Left colon (tissue), 2 donors: Measurements from ENCODE around the gene CLCN2. TPM values are rescaled to one million over a fixed set of nuclear protein-coding genes. Genes with fewer than 3 reads are reported as not detected.

Experiments
- ATAC-seq: fragments of 200-7000 bp; cut with Tn5 transposase; one replicate; pipeline ENCODE4 v1.9.1; 2020; ENCODE audit warnings: mild to moderate bottlenecking, moderate library complexity
- DNase-seq, 2 donors: peaks; one replicate each; pipeline ENCODE4 v3.0.0-alpha.2; 2020
- intact Hi-C, 2 donors: fragments of 100-400 bp; cut with DNase I in 1 of 2; cut with micrococcal nuclease in 1 of 2; formaldehyde crosslinking; loops; one replicate each; pipeline versions ENCODE4 v1.11.2 to v1.14.0; 2022; cut with DNase I, micrococcal nuclease
- total RNA-seq, 2 donors: library from RNA; stranded (reverse); fragmentation: NEBNext Ultra II Directional; extraction: Animal tissue kit (Norgen Biotek cat#: 25700); gene quantifications; one replicate each; pipeline ENCODE4 v1.2.1, GENCODE V29; 2021
- donor health status: DM: no; HTN: no; CAD: no.
- donor health status: DM: yes; HTN: yes; CAD: no.

CLCN2 gene
- total RNA-seq, 2 donors from 2014 or later: 73.2 to 89.9 TPM

GRCh38 chr3:184335661-184336546, 25.5 kb downstream of the CLCN2 start:
- intact Hi-C loops: no loop called here
- peak; percentile 87 for ATAC-seq

DNA sequence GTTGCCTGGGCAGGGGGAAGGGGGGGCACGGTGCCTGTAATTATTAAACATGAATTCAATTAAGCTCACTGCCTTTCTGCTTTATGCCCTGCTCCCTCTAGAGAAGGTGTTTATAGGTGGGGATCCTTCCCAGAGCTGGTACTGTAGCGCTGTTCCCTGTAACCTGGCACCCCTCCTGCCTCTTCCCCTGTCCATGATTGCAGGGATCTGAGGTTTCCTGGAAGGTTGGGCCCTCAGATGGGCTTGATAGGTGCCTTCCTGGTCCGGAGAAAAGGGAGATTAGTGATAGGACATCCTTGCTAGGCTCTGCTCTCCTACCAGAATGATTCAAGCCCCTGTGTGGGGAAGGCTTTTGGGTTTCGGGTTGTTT, 26.1 kb downstream of the CLCN2 start:
- intact Hi-C loops: no loop called here
- ATAC-seq: peak; percentile 8
- no peak for DNase-seq

More at GRCh38 chr3:184335661-184336546, 25.5 kb downstream of the CLCN2 start:
- DNase-seq: peak; percentile 78 to 94

DNA sequence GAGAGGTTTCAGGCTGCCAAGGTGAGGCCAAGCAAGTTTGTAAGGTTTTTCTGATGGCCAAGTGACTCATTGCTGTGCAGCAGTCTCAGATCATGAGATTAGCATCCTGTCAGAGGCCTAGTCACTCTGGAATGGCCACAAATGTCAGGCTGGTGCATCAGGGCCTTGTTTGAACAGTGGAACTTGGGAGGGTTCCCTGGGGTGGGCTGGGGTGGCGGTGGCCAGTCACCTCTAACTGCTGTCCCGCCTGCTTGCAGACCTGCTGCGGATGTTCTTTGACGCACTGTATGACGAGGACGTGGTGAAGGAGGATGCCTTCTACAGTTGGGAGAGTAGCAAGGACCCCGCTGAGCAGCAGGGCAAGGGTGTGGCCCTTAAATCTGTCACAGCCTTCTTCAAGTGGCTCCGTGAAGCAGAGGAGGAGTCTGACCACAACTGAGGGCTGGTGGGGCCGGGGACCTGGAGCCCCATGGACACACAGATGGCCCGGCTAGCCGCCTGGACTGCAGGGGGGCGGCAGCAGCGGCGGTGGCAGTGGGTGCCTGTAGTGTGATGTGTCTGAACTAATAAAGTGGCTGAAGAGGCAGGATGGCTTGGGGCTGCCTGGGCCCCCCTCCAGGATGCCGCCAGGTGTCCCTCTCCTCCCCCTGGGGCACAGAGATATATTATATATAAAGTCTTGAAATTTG, 26.8 kb downstream of the CLCN2 start:
- ATAC-seq: no peak

DNA sequence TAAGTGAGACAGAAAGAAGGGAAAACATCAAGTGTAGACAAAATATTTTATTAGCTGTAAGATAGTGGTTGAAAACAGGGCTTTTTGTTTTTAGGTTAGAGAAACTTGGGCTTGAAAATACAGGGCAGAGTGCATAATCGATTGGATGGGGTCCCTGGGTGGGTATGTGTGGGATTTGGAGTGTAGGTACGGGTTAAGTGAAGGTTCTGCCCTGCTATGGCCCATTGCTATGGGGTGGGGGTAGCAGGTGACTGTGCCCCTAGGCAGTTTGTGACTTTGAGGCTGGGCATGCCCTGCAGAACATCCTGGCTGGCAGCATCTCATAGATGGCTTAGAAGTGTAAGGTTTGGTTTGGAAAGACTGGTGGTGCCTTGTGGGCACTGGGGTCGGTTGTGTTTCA, 27.7 kb downstream of the CLCN2 start:
- intact Hi-C loops: no loop called here
- no peak for ATAC-seq
- DNase-seq: no peak

More for the DNA sequence above, 26.8 kb downstream of the CLCN2 start:
- no peak for DNase-seq
- intact Hi-C loops: no loop called here

GRCh38 chr3:184333190-184333589, 28.2 kb downstream of the CLCN2 start:
- intact Hi-C loops: no loop called here
- no peak for DNase-seq
- ATAC-seq: no peak

DNA sequence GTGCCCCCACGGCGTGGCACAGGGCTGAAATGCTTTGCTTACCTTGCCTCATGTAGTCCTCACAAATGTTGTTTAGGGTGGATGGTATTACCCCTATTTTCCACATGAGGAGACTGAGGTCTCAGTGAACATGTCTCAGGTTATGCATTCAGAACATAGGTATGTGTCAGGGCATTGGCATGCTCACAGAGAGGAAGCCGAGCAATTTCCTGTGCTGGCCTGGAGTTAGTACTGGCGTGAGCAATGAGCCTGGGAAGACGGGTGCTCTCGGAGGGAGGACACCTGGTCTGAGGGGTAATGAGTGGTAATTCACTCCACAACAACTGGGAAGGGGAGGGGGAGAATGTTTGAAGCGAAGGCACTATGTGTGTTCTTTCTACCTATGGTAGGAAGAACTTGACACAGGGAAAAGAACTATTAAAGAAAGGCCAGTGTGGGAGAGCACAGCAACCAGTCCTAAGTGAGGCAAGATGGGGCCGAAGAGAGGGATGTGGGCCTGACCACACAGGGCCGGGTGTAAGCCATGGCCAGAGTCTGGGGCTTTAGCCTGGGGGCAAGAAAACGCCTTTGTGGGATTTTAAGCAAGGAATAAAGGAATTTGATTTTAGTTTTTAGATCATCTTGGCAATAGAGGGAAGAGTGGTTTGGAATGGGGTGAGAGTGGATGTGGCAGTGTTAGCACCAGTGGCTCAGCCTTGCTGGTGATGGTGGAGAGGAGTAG, 28.9 kb downstream of the CLCN2 start:
- no peak for ATAC-seq
- intact Hi-C loops: no loop called here
- no peak for DNase-seq

- DNase-seq (no peak), ATAC-seq (no peak)
- intact Hi-C loops: no loop called here
Measured at GRCh38 chr3:184328516-184328915, 32.9 kb downstream of the CLCN2 start.

GRCh38 chr3:184327171-184327570, 34.2 kb downstream of the CLCN2 start:
- DNase-seq (no peak), ATAC-seq (no peak)
- intact Hi-C loops: no loop called here

DNA sequence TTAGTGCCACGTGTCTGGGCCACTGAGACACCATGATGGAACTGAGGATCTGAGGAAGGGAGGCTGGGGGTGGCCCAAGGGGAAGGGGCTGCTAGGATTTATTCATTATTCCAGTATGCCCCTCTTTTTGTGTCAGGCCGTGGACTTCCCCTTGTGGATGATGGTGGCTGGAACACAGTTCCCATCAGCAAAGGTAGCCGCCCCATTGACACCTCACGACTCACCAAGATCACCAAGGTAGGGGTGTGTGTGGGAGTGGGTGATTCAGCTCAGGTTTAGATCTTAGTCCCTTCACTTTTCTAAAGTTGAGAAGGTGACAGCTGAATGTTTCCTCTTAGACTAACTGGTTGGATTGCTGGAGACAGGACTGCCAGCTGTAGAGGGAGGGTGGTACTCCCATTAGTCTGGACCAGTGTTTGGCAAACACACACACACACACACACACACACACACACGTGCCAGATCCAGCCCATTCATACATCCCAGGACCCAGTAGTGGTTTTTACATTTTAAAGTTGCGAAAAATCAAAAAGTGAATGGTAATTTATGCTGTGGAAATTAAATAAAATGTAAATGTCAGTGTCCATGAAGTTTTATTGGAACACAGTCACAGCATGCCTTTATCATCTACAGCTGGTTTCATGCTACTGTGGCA, 35.6 kb downstream of the CLCN2 start:
- intact Hi-C loops: no loop called here
- DNase-seq: no peak

DNA sequence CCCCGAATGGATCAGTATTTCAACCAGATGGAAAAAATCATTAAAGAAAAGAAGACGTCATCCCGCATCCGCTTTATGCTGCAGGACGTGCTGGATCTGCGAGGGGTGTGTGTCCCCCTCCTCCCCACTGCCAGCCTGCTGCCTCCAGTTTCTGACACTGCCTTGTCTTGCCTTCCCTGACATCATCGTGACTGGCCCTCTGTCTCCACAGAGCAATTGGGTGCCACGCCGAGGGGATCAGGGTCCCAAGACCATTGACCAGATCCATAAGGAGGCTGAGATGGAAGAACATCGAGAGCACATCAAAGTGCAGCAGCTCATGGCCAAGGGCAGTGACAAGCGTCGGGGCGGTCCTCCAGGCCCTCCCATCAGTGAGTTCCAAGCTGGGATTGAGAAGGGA, 36.1 kb downstream of the CLCN2 start:
- intact Hi-C loops: no loop called here
- DNase-seq (no peak), ATAC-seq (no peak)

More for the DNA sequence above, 35.6 kb downstream of the CLCN2 start:
- ATAC-seq: no peak

DNA sequence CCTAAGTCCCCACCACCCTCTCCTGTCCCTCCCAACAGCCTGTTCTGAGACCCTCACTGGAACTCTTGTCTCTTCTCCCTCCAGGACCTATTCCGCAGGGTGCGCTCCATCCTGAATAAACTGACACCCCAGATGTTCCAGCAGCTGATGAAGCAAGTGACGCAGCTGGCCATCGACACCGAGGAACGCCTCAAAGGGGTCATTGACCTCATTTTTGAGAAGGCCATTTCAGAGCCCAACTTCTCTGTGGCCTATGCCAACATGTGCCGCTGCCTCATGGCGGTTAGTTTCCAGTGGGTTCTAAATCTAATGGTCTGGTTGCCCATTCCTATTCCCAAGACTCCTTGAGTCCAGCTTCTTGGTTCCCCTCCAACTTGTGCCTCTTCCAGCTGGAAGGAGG, 37.7 kb downstream of the CLCN2 start:
- intact Hi-C loops: no loop called here

DNA sequence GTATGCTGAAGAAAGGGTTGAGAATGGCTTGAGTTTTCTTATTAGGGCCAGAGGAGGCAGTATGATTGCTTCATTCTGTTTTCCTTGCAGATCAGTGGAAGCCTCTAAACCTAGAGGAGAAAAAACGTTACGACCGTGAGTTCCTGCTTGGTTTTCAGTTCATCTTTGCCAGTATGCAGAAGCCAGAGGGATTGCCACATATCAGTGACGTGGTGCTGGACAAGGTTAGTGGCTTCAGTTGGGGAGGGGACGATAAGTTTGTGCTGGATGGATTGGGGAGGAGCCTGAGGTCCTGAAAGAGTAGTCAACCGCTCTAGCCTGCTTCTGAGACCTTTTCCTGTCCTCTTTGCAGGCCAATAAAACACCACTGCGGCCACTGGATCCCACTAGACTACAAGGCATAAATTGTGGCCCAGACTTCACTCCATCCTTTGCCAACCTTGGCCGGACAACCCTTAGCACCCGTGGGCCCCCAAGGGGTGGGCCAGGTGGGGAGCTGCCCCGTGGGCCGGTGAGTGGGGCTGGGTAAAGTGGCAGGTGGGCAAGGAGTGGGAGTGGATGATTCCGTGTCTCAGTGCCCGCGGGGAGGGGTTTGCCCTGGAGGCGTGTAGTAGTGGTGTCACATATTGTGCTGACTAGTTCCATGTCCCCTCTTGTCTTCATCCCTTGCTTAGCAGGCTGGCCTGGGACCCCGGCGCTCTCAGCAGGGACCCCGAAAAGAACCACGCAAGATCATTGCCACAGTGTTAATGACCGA, 38.5 kb downstream of the CLCN2 start:
- intact Hi-C loops: no loop called here
- ATAC-seq (no peak), DNase-seq (no peak)

More for the DNA sequence above, 37.7 kb downstream of the CLCN2 start:
- ATAC-seq (no peak), DNase-seq (no peak)

GRCh38 chr3:184321666-184322065, 39.7 kb downstream of the CLCN2 start:
- intact Hi-C loops: no loop called here
- ATAC-seq (no peak), DNase-seq (no peak)

DNA sequence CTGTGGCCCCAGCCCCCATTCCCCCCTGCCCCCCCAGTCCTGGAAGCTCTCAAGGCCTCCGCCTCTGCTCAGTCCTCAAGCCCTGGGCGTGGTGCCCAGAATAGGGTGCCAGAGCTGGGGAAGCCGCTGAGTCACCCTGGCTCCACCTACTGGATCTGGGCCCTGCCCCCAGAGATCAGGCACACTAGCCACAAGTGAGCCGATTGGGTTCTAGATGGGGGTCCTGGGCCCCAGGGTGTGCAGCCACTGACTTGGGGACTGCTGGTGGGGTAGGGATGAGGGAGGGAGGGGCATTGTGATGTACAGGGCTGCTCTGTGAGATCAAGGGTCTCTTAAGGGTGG, 41.3 kb downstream of the CLCN2 start:
- peak; percentile 94 to 97 for DNase-seq
- peak; percentile 84 for ATAC-seq
- intact Hi-C loops: no loop called here

DNA sequence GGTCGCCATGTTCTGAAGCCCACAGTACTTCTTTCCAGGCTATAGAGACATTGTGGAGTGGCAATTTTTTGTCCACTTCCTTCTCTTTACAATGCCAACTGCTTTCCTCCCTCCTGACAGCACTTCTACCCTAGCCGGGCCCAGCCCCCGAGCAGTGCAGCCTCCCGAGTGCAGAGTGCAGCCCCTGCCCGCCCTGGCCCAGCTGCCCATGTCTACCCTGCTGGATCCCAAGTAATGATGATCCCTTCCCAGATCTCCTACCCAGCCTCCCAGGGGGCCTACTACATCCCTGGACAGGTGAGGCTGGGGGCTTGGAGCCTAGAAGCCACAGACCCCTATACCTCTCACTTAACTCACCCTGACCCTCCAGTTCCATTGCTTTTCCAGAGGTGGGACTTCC, 44.2 kb downstream of the CLCN2 start:
- ATAC-seq (no peak), DNase-seq (no peak)
- intact Hi-C loops: no loop called here

- intact Hi-C loops: no loop called here
- no peak for ATAC-seq
- DNase-seq: no peak
Measured at GRCh38 chr3:184316792-184317191, 44.6 kb downstream of the CLCN2 start.

DNA sequence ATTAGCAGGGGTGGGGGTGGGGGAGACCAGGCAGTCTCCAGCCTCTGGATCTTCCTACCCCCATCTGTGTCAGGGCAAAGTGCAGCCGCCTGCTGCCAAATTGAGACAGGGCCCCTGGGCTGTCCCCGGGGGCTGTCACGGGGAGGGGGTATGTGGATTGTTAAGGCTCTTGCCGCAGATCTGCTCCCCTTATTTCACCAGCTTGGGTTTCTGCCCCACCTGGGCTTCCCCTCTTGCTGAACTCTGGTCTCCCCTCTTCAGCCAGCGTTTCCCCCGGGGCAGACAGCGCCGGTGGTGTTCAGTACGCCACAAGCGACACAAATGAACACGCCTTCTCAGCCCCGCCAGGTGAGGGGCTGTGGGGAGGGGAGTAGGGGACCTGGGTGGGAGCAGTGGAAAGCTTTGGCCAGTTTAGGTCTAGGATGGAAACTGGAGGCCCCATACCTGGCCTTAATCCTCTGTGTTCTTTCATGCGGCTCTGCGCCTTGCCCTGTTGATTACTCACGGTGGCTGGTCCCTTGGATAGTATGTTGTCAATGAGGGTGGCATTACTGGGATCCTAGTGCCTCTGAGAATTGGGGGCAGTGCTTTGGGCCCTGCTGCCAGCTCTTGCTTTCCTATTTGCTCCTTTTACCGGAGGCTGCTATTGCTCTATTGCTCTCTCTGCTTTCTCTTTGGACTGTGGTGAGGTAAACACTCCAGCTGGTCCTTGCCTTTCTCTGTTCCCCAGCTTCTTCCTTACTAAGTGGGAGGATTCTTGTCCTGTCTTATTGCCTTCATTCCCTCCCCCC, 45.3 kb downstream of the CLCN2 start:
- no peak for ATAC-seq
- peak; percentile 31 to 36 for DNase-seq
- intact Hi-C loops: no loop called here

- ATAC-seq: peak; percentile 5
- DNase-seq: no peak
- intact Hi-C loops: no loop called here
Measured at GRCh38 chr3:184315543-184315867, 45.9 kb downstream of the CLCN2 start.
